ENCODE measurements around the gene LRRC45.

Gene LRRC45

GRCh38 chr17:82001571-82002056 is 21.5 kb upstream of the LRRC45 start:
- Histone ChIP-seq H3K27ac (ENCODE audit: low read depth, low read length) (no peak overlapping the region), H3K36me3 (ENCODE audit: insufficient read depth, low read length) (no peaks in the 10 kb centered on the region), H3K4me3 (ENCODE audit: low read depth, low read length) (no peak overlapping the region), H3K4me1 (ENCODE audit: control insufficient read depth, insufficient read depth, low read length, unreplicated experiment) (peaks cover 35% of the 10 kb centered on the region), H3K79me2 (ENCODE audit: control insufficient read depth, insufficient read depth, low read length, unreplicated experiment) (no peaks in the 10 kb centered on the region), H2AFZ (ENCODE audit: low read length, unreplicated experiment) (no peak overlapping the region), H3K27me3 (ENCODE audit: insufficient read depth, low read length) (no peaks in the 10 kb centered on the region)

- H3K4me3 ChIP-seq (ENCODE audit: low read depth, low read length) = peak overlapping the region; percentile 8; the same call in 1 of the 2 replicates
- no peaks in the 10 kb centered on the region for H3K36me3 ChIP-seq (ENCODE audit: insufficient read depth, low read length)
- H3K79me2 ChIP-seq (ENCODE audit: control insufficient read depth, insufficient read depth, low read length, unreplicated experiment) = no peaks in the 10 kb centered on the region
- peak overlapping the region; percentile 48 for H2AFZ ChIP-seq (ENCODE audit: low read length, unreplicated experiment)
- H3K27ac ChIP-seq (ENCODE audit: low read depth, low read length) = peak overlapping the region; percentile 77
- H3K4me1 ChIP-seq (ENCODE audit: control insufficient read depth, insufficient read depth, low read length, unreplicated experiment) = peaks cover 39% of the 10 kb centered on the region
- no peaks in the 10 kb centered on the region for H3K27me3 ChIP-seq (ENCODE audit: insufficient read depth, low read length)
Measured at GRCh38 chr17:82003411-82004381, 19.4 kb upstream of the LRRC45 start.

- Histone ChIP-seq H3K4me1 (ENCODE audit: control insufficient read depth, insufficient read depth, low read length, unreplicated experiment) (peaks cover 39% of the 10 kb centered on the region), H3K4me3 (ENCODE audit: low read depth, low read length) (no peak overlapping the region), H3K27ac (ENCODE audit: low read depth, low read length) (peak overlapping the region; percentile 77), H3K79me2 (ENCODE audit: control insufficient read depth, insufficient read depth, low read length, unreplicated experiment) (no peaks in the 10 kb centered on the region), H3K27me3 (ENCODE audit: insufficient read depth, low read length) (no peaks in the 10 kb centered on the region), H2AFZ (ENCODE audit: low read length, unreplicated experiment) (no peak overlapping the region), H3K36me3 (ENCODE audit: insufficient read depth, low read length) (no peaks in the 10 kb centered on the region)
Measured at GRCh38 chr17:82004517-82005455, 18.3 kb upstream of the LRRC45 start.

GRCh38 chr17:82005701-82006348 is 17.3 kb upstream of the LRRC45 start:
- no peak overlapping the region for H3K4me3 ChIP-seq (ENCODE audit: low read depth, low read length)
- H3K36me3 ChIP-seq (ENCODE audit: insufficient read depth, low read length) = no peaks in the 10 kb centered on the region
- H3K27me3 ChIP-seq (ENCODE audit: insufficient read depth, low read length) = no peaks in the 10 kb centered on the region
- H2AFZ ChIP-seq (ENCODE audit: low read length, unreplicated experiment) = no peak overlapping the region
- H3K4me1 ChIP-seq (ENCODE audit: control insufficient read depth, insufficient read depth, low read length, unreplicated experiment) = peaks cover 39% of the 10 kb centered on the region
- H3K27ac ChIP-seq (ENCODE audit: low read depth, low read length) = no peak overlapping the region
- no peaks in the 10 kb centered on the region for H3K79me2 ChIP-seq (ENCODE audit: control insufficient read depth, insufficient read depth, low read length, unreplicated experiment)

GRCh38 chr17:82006468-82007227 is 16.5 kb upstream of the LRRC45 start:
- H3K4me1 ChIP-seq (ENCODE audit: control insufficient read depth, insufficient read depth, low read length, unreplicated experiment) = peaks cover 39% of the 10 kb centered on the region
- H3K36me3 ChIP-seq (ENCODE audit: insufficient read depth, low read length) = no peaks in the 10 kb centered on the region
- H3K27ac ChIP-seq (ENCODE audit: low read depth, low read length) = no peak overlapping the region
- no peak overlapping the region for H2AFZ ChIP-seq (ENCODE audit: low read length, unreplicated experiment)
- no peaks in the 10 kb centered on the region for H3K79me2 ChIP-seq (ENCODE audit: control insufficient read depth, insufficient read depth, low read length, unreplicated experiment)
- H3K4me3 ChIP-seq (ENCODE audit: low read depth, low read length) = no peak overlapping the region
- H3K27me3 ChIP-seq (ENCODE audit: insufficient read depth, low read length) = no peaks in the 10 kb centered on the region

GRCh38 chr17:82007228-82007494 is 15.9 kb upstream of the LRRC45 start:
- Histone ChIP-seq H2AFZ (ENCODE audit: low read length, unreplicated experiment) (no peak overlapping the region), H3K4me3 (ENCODE audit: low read depth, low read length) (no peak overlapping the region), H3K79me2 (ENCODE audit: control insufficient read depth, insufficient read depth, low read length, unreplicated experiment) (no peaks in the 10 kb centered on the region), H3K27ac (ENCODE audit: low read depth, low read length) (no peak overlapping the region), H3K4me1 (ENCODE audit: control insufficient read depth, insufficient read depth, low read length, unreplicated experiment) (peaks cover 39% of the 10 kb centered on the region), H3K36me3 (ENCODE audit: insufficient read depth, low read length) (no peaks in the 10 kb centered on the region), H3K27me3 (ENCODE audit: insufficient read depth, low read length) (no peaks in the 10 kb centered on the region)

- Histone ChIP-seq H3K36me3 (ENCODE audit: insufficient read depth, low read length) (no peaks in the 10 kb centered on the region), H3K27me3 (ENCODE audit: insufficient read depth, low read length) (no peaks in the 10 kb centered on the region), H3K79me2 (ENCODE audit: control insufficient read depth, insufficient read depth, low read length, unreplicated experiment) (no peaks in the 10 kb centered on the region), H2AFZ (ENCODE audit: low read length, unreplicated experiment) (no peak overlapping the region), H3K27ac (ENCODE audit: low read depth, low read length) (no peak overlapping the region), H3K4me1 (ENCODE audit: control insufficient read depth, insufficient read depth, low read length, unreplicated experiment) (peaks cover 38% of the 10 kb centered on the region), H3K4me3 (ENCODE audit: low read depth, low read length) (no peak overlapping the region)
Measured at GRCh38 chr17:82007495-82008257, 15.4 kb upstream of the LRRC45 start.

GRCh38 chr17:82008258-82008940 is 14.7 kb upstream of the LRRC45 start:
- Histone ChIP-seq H3K27me3 (ENCODE audit: insufficient read depth, low read length) (no peaks in the 10 kb centered on the region), H3K79me2 (ENCODE audit: control insufficient read depth, insufficient read depth, low read length, unreplicated experiment) (no peaks in the 10 kb centered on the region), H3K4me3 (ENCODE audit: low read depth, low read length) (no peak overlapping the region), H3K4me1 (ENCODE audit: control insufficient read depth, insufficient read depth, low read length, unreplicated experiment) (peaks cover 31% of the 10 kb centered on the region), H3K36me3 (ENCODE audit: insufficient read depth, low read length) (no peaks in the 10 kb centered on the region), H3K27ac (ENCODE audit: low read depth, low read length) (no peak overlapping the region), H2AFZ (ENCODE audit: low read length, unreplicated experiment) (no peak overlapping the region)

- Histone ChIP-seq H3K27ac (ENCODE audit: low read depth, low read length) (no peak overlapping the region), H3K27me3 (ENCODE audit: insufficient read depth, low read length) (no peaks in the 10 kb centered on the region), H3K4me1 (ENCODE audit: control insufficient read depth, insufficient read depth, low read length, unreplicated experiment) (peaks cover 28% of the 10 kb centered on the region), H2AFZ (ENCODE audit: low read length, unreplicated experiment) (no peak overlapping the region), H3K79me2 (ENCODE audit: control insufficient read depth, insufficient read depth, low read length, unreplicated experiment) (no peaks in the 10 kb centered on the region), H3K36me3 (ENCODE audit: insufficient read depth, low read length) (no peaks in the 10 kb centered on the region), H3K4me3 (ENCODE audit: low read depth, low read length) (no peak overlapping the region)
Measured at GRCh38 chr17:82008941-82009405, 14.1 kb upstream of the LRRC45 start.
